ENCODE measurements around the gene BUB3.

- TF ChIP-seq RFX5 (IDR thresholded peaks at IDR 0.05) (no peak), ELK1 (IDR thresholded peaks at IDR 0.05; ENCODE audit: low read depth, low read length) (no peak), CTCF (IDR thresholded peaks at IDR 0.05) (no peak), USF2 (IDR thresholded peaks at IDR 0.05) (no peak), RAD21 (conservative IDR thresholded peaks at IDR 0.05 in 1 of 2, IDR thresholded peaks at IDR 0.05 in 1 of 2) (no peak)
Observed at GRCh38 chr10:123164319-123164718, 10.1 kb downstream of the BUB3 start.
